ENCODE measurements around the gene SERPINE1.

SERPINE1 gene

DNA sequence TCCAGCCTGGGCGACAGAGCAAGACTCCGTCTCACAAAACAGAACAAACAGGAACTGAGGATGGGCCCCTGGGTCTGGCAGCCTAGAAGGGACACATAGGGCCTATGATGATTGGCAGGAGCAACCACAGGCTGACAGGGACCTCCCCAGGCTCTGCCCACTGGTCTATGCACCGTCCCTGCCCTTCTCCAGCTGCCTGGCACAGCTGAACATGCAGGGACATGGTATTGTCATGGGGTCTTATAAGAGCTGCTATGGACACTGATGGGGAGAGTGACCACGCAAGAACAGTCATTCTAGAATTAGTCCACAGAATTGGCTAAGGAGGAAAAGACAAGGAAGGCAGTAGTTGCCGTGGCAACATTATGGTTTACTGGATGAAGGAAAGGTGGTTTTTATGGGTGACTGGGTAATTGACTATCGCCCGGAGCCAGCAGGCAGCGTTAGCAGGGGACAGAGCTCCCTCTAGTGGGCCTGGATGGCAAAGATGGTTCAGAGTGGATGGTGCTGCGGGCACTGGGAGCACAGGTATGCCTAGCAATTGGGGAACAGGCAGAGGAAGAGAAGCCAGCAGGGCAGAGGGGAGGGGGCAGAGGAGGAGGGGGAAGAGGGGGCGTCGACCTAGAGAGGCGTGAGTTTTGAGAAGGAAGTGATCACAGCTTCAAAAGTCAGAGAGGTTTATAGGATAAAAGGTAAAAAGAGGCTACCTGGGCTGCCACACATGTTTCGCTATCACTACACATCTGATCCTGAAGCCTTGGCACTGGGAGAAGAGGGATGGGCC is 49.4 kb upstream of the SERPINE1 start (continued):
- TF ChIP-seq, protein P1, sequence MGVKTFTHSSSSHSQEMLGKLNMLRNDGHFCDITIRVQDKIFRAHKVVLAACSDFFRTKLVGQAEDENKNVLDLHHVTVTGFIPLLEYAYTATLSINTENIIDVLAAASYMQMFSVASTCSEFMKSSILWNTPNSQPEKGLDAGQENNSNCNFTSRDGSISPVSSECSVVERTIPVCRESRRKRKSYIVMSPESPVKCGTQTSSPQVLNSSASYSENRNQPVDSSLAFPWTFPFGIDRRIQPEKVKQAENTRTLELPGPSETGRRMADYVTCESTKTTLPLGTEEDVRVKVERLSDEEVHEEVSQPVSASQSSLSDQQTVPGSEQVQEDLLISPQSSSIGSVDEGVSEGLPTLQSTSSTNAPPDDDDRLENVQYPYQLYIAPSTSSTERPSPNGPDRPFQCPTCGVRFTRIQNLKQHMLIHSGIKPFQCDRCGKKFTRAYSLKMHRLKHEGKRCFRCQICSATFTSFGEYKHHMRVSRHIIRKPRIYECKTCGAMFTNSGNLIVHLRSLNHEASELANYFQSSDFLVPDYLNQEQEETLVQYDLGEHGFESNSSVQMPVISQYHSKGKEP (tag by site-specific recombination; IDR thresholded peaks at IDR 0.05), result no peak
- no peak for TF ChIP-seq ZNF211 (tag by site-specific recombination; IDR thresholded peaks at IDR 0.05; ENCODE audit: low read depth)
- TF ChIP-seq ZNF23 (tag by site-specific recombination; IDR thresholded peaks at IDR 0.05; ENCODE audit: borderline replicate concordance), result no peak
- no peak for TF ChIP-seq ZNF623 (tag by site-specific recombination; IDR thresholded peaks at IDR 0.05)
- no peak for TF ChIP-seq ZNF610 (tag by site-specific recombination; IDR thresholded peaks at IDR 0.05; ENCODE audit: borderline replicate concordance)
- TF ChIP-seq, protein P2, sequence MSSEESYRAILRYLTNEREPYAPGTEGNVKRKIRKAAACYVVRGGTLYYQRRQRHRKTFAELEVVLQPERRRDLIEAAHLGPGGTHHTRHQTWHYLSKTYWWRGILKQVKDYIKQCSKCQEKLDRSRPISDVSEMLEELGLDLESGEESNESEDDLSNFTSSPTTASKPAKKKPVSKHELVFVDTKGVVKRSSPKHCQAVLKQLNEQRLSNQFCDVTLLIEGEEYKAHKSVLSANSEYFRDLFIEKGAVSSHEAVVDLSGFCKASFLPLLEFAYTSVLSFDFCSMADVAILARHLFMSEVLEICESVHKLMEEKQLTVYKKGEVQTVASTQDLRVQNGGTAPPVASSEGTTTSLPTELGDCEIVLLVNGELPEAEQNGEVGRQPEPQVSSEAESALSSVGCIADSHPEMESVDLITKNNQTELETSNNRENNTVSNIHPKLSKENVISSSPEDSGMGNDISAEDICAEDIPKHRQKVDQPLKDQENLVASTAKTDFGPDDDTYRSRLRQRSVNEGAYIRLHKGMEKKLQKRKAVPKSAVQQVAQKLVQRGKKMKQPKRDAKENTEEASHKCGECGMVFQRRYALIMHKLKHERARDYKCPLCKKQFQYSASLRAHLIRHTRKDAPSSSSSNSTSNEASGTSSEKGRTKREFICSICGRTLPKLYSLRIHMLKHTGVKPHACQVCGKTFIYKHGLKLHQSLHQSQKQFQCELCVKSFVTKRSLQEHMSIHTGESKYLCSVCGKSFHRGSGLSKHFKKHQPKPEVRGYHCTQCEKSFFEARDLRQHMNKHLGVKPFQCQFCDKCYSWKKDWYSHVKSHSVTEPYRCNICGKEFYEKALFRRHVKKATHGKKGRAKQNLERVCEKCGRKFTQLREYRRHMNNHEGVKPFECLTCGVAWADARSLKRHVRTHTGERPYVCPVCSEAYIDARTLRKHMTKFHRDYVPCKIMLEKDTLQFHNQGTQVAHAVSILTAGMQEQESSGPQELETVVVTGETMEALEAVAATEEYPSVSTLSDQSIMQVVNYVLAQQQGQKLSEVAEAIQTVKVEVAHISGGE (tag by site-specific recombination; conservative IDR thresholded peaks at IDR 0.05; ENCODE audit: low read depth), result no peak
- TF ChIP-seq ZNF112 (tag by site-specific recombination; IDR thresholded peaks at IDR 0.05), result no peak
- no peak; the same call in 1 of the 2 replicates for TF ChIP-seq ZNF660 (tag by site-specific recombination; IDR thresholded peaks at IDR 0.05)
- TF ChIP-seq, protein P3, sequence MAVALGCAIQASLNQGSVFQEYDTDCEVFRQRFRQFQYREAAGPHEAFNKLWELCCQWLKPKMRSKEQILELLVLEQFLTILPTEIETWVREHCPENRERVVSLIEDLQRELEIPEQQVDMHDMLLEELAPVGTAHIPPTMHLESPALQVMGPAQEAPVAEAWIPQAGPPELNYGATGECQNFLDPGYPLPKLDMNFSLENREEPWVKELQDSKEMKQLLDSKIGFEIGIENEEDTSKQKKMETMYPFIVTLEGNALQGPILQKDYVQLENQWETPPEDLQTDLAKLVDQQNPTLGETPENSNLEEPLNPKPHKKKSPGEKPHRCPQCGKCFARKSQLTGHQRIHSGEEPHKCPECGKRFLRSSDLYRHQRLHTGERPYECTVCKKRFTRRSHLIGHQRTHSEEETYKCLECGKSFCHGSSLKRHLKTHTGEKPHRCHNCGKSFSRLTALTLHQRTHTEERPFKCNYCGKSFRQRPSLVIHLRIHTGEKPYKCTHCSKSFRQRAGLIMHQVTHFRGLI (tag by site-specific recombination; IDR thresholded peaks at IDR 0.05), result no peak
- TF ChIP-seq ZNF302 (tag by site-specific recombination; IDR thresholded peaks at IDR 0.05; ENCODE audit: low read depth), result no peak
- no peak for TF ChIP-seq ZNF146 (tag by site-specific recombination; IDR thresholded peaks at IDR 0.05)
- no peak for TF ChIP-seq ZNF24 (tag by site-specific recombination; IDR thresholded peaks at IDR 0.05)
- TF ChIP-seq ZNF140 (tag by site-specific recombination; IDR thresholded peaks at IDR 0.05), result no peak
- no peak for TF ChIP-seq ZNF514 (tag by site-specific recombination; IDR thresholded peaks at IDR 0.05)
- TF ChIP-seq RBAK (tag by site-specific recombination; IDR thresholded peaks at IDR 0.05), result no peak
- no peak for TF ChIP-seq ZNF423 (tag by site-specific recombination; IDR thresholded peaks at IDR 0.05)
- no peak for TF ChIP-seq ZFP3 (tag by site-specific recombination; IDR thresholded peaks at IDR 0.05; ENCODE audit: low read depth)
- TF ChIP-seq, protein P4, sequence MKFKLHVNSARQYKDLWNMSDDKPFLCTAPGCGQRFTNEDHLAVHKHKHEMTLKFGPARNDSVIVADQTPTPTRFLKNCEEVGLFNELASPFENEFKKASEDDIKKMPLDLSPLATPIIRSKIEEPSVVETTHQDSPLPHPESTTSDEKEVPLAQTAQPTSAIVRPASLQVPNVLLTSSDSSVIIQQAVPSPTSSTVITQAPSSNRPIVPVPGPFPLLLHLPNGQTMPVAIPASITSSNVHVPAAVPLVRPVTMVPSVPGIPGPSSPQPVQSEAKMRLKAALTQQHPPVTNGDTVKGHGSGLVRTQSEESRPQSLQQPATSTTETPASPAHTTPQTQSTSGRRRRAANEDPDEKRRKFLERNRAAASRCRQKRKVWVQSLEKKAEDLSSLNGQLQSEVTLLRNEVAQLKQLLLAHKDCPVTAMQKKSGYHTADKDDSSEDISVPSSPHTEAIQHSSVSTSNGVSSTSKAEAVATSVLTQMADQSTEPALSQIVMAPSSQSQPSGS (tag by site-specific recombination; IDR thresholded peaks at IDR 0.05; ENCODE audit: low read depth), result no peak
- TF ChIP-seq ZNF558 (tag by site-specific recombination; IDR thresholded peaks at IDR 0.05), result no peak
- TF ChIP-seq ZSCAN30 (tag by site-specific recombination; IDR thresholded peaks at IDR 0.05), result peak; percentile 38; the same call in 1 of the 2 replicates
- TF ChIP-seq, protein P5, sequence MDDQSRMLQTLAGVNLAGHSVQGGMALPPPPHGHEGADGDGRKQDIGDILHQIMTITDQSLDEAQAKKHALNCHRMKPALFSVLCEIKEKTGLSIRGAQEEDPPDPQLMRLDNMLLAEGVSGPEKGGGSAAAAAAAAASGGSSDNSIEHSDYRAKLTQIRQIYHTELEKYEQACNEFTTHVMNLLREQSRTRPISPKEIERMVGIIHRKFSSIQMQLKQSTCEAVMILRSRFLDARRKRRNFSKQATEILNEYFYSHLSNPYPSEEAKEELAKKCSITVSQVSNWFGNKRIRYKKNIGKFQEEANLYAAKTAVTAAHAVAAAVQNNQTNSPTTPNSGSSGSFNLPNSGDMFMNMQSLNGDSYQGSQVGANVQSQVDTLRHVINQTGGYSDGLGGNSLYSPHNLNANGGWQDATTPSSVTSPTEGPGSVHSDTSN (CRISPR knock-in tag; IDR thresholded peaks at IDR 0.05), result no peak
- TF ChIP-seq, protein P6, sequence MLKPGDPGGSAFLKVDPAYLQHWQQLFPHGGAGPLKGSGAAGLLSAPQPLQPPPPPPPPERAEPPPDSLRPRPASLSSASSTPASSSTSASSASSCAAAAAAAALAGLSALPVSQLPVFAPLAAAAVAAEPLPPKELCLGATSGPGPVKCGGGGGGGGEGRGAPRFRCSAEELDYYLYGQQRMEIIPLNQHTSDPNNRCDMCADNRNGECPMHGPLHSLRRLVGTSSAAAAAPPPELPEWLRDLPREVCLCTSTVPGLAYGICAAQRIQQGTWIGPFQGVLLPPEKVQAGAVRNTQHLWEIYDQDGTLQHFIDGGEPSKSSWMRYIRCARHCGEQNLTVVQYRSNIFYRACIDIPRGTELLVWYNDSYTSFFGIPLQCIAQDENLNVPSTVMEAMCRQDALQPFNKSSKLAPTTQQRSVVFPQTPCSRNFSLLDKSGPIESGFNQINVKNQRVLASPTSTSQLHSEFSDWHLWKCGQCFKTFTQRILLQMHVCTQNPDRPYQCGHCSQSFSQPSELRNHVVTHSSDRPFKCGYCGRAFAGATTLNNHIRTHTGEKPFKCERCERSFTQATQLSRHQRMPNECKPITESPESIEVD (tag by site-specific recombination; IDR thresholded peaks at IDR 0.05), result no peak
- TF ChIP-seq ZNF366 (tag by site-specific recombination; conservative IDR thresholded peaks at IDR 0.05), result peak; percentile 55
- no peak for TF ChIP-seq ZNF274 (IDR thresholded peaks at IDR 0.05; ENCODE audit: low read length)
- no peak for TF ChIP-seq ZNF274 (tag by site-specific recombination; IDR thresholded peaks at IDR 0.05; ENCODE audit: borderline replicate concordance)
- TF ChIP-seq ZXDB (tag by site-specific recombination; IDR thresholded peaks at IDR 0.05), result 0 out of 2 replicates have a peak, but pooled peaks have one; percentile 25
- no peak for TF ChIP-seq ZNF707 (tag by site-specific recombination; IDR thresholded peaks at IDR 0.05)
- no peak for TF ChIP-seq MZF1 (tag by site-specific recombination; IDR thresholded peaks at IDR 0.05; ENCODE audit: borderline replicate concordance)
- TF ChIP-seq BCL11A (tag by site-specific recombination; IDR thresholded peaks at IDR 0.05; ENCODE audit: low read depth), result no peak
- TF ChIP-seq ZNF16 (tag by site-specific recombination; IDR thresholded peaks at IDR 0.05; ENCODE audit: low read depth), result no peak

All from HEK293 (cell line).